ENCODE measurements around the gene TFAP2A. TPM values are rescaled to one million over a fixed set of nuclear protein-coding genes. Genes with fewer than 3 reads are reported as not detected.

Gene TFAP2A
- total RNA-seq, 1 donor from 2014 or later = 59.6 TPM

DNA sequence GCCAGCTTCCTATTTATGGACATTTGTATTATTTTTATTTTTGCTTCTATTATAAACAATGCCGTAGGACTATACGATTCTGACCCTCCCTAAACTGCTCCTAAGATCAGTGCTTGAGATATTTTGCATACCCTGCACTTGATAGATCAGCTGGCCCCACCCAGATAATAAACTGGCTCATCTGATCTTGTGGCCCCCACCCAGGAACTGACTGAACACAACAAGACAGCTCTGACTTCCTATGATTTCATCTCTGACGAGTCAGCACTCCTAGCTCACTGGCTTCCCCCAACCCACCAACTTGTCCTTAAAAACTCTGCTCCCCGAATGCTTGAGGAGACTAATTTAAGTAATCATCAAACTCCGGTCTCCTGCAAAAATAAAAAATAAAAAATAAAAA lies 34.9 kb upstream of the TFAP2A start:
- H3K9me3 Mint-ChIP-seq (ENCODE audit: unreplicated experiment) = no peaks in the 10 kb centered on the region
- no peaks in the 10 kb centered on the region for H3K27me3 Mint-ChIP-seq (ENCODE audit: unreplicated experiment)
- H3K4me1 Mint-ChIP-seq (ENCODE audit: unreplicated experiment) = peaks cover 15% of the 10 kb centered on the region
- DNase-seq (ENCODE audit: extremely low spot score, unreplicated experiment) = no peak
- H3K27ac Mint-ChIP-seq (ENCODE audit: unreplicated experiment) = no peak overlapping the region
- TF ChIP-seq, protein P1, sequence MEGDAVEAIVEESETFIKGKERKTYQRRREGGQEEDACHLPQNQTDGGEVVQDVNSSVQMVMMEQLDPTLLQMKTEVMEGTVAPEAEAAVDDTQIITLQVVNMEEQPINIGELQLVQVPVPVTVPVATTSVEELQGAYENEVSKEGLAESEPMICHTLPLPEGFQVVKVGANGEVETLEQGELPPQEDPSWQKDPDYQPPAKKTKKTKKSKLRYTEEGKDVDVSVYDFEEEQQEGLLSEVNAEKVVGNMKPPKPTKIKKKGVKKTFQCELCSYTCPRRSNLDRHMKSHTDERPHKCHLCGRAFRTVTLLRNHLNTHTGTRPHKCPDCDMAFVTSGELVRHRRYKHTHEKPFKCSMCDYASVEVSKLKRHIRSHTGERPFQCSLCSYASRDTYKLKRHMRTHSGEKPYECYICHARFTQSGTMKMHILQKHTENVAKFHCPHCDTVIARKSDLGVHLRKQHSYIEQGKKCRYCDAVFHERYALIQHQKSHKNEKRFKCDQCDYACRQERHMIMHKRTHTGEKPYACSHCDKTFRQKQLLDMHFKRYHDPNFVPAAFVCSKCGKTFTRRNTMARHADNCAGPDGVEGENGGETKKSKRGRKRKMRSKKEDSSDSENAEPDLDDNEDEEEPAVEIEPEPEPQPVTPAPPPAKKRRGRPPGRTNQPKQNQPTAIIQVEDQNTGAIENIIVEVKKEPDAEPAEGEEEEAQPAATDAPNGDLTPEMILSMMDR (IDR thresholded peaks at IDR 0.05) = no peak
- no peak overlapping the region for H3K4me3 Mint-ChIP-seq (ENCODE audit: unreplicated experiment)
- no peaks in the 10 kb centered on the region for H3K36me3 Mint-ChIP-seq (ENCODE audit: unreplicated experiment)

DNA sequence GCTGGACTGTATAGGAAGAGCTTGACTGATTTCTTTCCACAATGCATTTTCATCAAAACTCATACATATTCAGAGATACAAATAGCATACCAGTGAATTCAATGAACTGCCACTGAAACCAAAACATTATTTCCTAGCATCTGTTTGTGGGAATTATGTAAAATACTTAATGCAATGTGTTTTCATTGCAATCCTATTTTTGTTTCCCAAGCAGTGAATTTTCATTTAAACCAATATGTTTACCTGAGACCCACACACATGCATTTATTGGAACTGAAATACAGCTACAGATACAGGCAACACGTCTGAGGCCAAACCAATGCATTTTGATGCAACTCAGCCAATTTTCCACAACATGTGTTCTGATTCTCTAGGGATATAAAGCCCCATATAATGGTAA lies 33.2 kb upstream of the TFAP2A start:
- DNase-seq (ENCODE audit: extremely low spot score, unreplicated experiment) = no peak
- TF ChIP-seq, protein P1 (IDR thresholded peaks at IDR 0.05) = no peak
- no peaks in the 10 kb centered on the region for H3K9me3 Mint-ChIP-seq (ENCODE audit: unreplicated experiment)
- H3K4me3 Mint-ChIP-seq (ENCODE audit: unreplicated experiment) = no peak overlapping the region
- H3K27me3 Mint-ChIP-seq (ENCODE audit: unreplicated experiment) = no peaks in the 10 kb centered on the region
- H3K36me3 Mint-ChIP-seq (ENCODE audit: unreplicated experiment) = no peaks in the 10 kb centered on the region
- H3K27ac Mint-ChIP-seq (ENCODE audit: unreplicated experiment) = no peak overlapping the region
- peaks cover 15% of the 10 kb centered on the region for H3K4me1 Mint-ChIP-seq (ENCODE audit: unreplicated experiment)

DNA sequence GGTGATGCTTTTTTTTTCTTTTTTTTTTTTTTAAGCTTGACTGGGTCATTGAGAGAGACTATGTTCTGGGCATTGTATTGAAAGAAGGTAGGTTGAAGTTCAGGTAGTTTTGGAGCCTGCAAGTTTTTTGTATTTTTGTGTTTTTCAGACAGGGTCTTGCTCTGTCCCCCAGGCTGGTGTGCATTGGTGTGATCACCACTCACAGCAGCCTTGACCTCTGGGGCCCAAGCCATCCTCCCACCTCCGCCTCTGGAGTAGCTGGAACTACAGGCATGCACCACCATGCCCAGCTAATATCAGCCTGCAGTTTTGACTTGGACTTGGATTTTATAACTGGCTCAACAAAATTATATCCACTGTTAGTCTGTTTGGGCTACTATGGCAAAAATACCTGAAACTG lies 31.7 kb upstream of the TFAP2A start:
- no peak for DNase-seq (ENCODE audit: extremely low spot score, unreplicated experiment)
- Mint-ChIP-seq H3K36me3 (ENCODE audit: unreplicated experiment) (no peaks in the 10 kb centered on the region), H3K4me3 (ENCODE audit: unreplicated experiment) (no peak overlapping the region), H3K4me1 (ENCODE audit: unreplicated experiment) (peaks cover 8% of the 10 kb centered on the region), H3K27ac (ENCODE audit: unreplicated experiment) (no peak overlapping the region), H3K9me3 (ENCODE audit: unreplicated experiment) (no peaks in the 10 kb centered on the region), H3K27me3 (ENCODE audit: unreplicated experiment) (no peaks in the 10 kb centered on the region)
- TF ChIP-seq, protein P1 (IDR thresholded peaks at IDR 0.05) = no peak

- Mint-ChIP-seq H3K27ac (ENCODE audit: unreplicated experiment) (peak overlapping the region; percentile 85), H3K4me3 (ENCODE audit: unreplicated experiment) (no peak overlapping the region), H3K36me3 (ENCODE audit: unreplicated experiment) (no peaks in the 10 kb centered on the region), H3K27me3 (ENCODE audit: unreplicated experiment) (no peaks in the 10 kb centered on the region), H3K4me1 (ENCODE audit: unreplicated experiment) (peaks cover 12% of the 10 kb centered on the region), H3K9me3 (ENCODE audit: unreplicated experiment) (no peaks in the 10 kb centered on the region)
- TF ChIP-seq, protein P1 (IDR thresholded peaks at IDR 0.05) = no peak
- DNase-seq (ENCODE audit: extremely low spot score, unreplicated experiment) = no peak
Observed at GRCh38 chr6:10441655-10442009, 26.8 kb upstream of the TFAP2A start.

GRCh38 chr6:10441004-10441654 lies 26.3 kb upstream of the TFAP2A start:
- no peak overlapping the region for H3K4me3 Mint-ChIP-seq (ENCODE audit: unreplicated experiment)
- H3K9me3 Mint-ChIP-seq (ENCODE audit: unreplicated experiment) = no peaks in the 10 kb centered on the region
- no peaks in the 10 kb centered on the region for H3K27me3 Mint-ChIP-seq (ENCODE audit: unreplicated experiment)
- peak overlapping the region; percentile 85 for H3K27ac Mint-ChIP-seq (ENCODE audit: unreplicated experiment)
- H3K36me3 Mint-ChIP-seq (ENCODE audit: unreplicated experiment) = no peaks in the 10 kb centered on the region
- TF ChIP-seq, protein P1 (IDR thresholded peaks at IDR 0.05) = no peak
- DNase-seq (ENCODE audit: extremely low spot score, unreplicated experiment) = no peak
- peaks cover 12% of the 10 kb centered on the region for H3K4me1 Mint-ChIP-seq (ENCODE audit: unreplicated experiment)
